CD14-positive monocyte (primary cell): ENCODE measurements around the gene C1QTNF6. TPM values are rescaled to one million over a fixed set of nuclear protein-coding genes. Genes with fewer than 3 reads are reported as not detected.
"Not testable (repeated sequence)": the region's sequence is repeated elsewhere in the genome, so short reads cannot be mapped to it uniquely, and the experiment has no call there.

Experiments used
- DNase-seq, 3 donors: peaks; one replicate each; pipeline ENCODE4 v3.0.0-alpha.2; 2011 to 2022
- H2AFZ ChIP-seq: 2 replicates; pipeline ENCODE4 v1.6.0; 2012; ENCODE audit warnings: mild to moderate bottlenecking, low read depth, low read length, inconsistent platforms; ENCODE audit not compliant: insufficient read depth, poor library complexity, severe bottlenecking
- H3K27ac ChIP-seq, 2 donors: 1 replicate in 1 of 2; 2 replicates in 1 of 2; pipeline ENCODE4 v1.5.1; 2012 to 2013; ENCODE audit warnings: low read length in 2 of 2, control low read depth in 1 of 2, inconsistent platforms in 1 of 2, low read depth in 1 of 2, mild to moderate bottlenecking in 1 of 2
- H3K27me3 ChIP-seq, 2 donors: one replicate each; pipeline versions ENCODE4 v1.6.0 to v1.6.1; 2011 to 2013; ENCODE audit warnings: low read length in 2 of 2; ENCODE audit not compliant: control insufficient read depth in 2 of 2, insufficient read depth in 2 of 2
- H3K36me3 ChIP-seq, 2 donors: replicated peaks in 1 of 2; 1 replicate in 1 of 2; 2 replicates in 1 of 2; pipeline versions ENCODE4 v1.5.1 to v1.6.1; 2012 to 2013; ENCODE audit warnings: low read length in 2 of 2, control low read depth in 1 of 2, inconsistent platforms in 1 of 2, mild to moderate bottlenecking in 1 of 2; ENCODE audit not compliant: insufficient read depth in 2 of 2, control insufficient read depth in 1 of 2
- H3K4me1 ChIP-seq, 2 donors: 1 replicate in 1 of 2; 2 replicates in 1 of 2; pipeline versions ENCODE4 v1.5.1 to v1.6.1; 2012 to 2013; ENCODE audit warnings: low read length in 2 of 2, control low read depth in 1 of 2, inconsistent platforms in 1 of 2, mild to moderate bottlenecking in 1 of 2, moderate library complexity in 1 of 2; ENCODE audit not compliant: insufficient read depth in 2 of 2, control insufficient read depth in 1 of 2
- H3K4me2 ChIP-seq: replicated peaks from 2 replicates; pipeline ENCODE3; 2012; ENCODE audit warnings: low read length, moderate library complexity, mild to moderate bottlenecking; ENCODE audit not compliant: poor library complexity, severe bottlenecking; ENCODE audit errors: extremely low read depth
- H3K4me3 ChIP-seq, 3 experiments: fragments of 200-600 bp in 1 of 3; sonication (generic) in 1 of 3; replicated peaks in 1 of 3; 1 replicate in 2 of 3; 2 replicates in 1 of 3; pipeline ENCODE4 v1.5.1; 2011 to 2013; ENCODE audit warnings: low read length in 3 of 3, mild to moderate bottlenecking in 3 of 3, control low read depth in 2 of 3, low read depth in 2 of 3, inconsistent platforms in 1 of 3, moderate library complexity in 1 of 3
- H3K79me2 ChIP-seq: 2 replicates; pipeline ENCODE4 v1.6.0; 2012; ENCODE audit warnings: mild to moderate bottlenecking, control low read depth, inconsistent platforms, low read length, moderate library complexity; ENCODE audit not compliant: insufficient read depth
- H3K9ac ChIP-seq: 2 replicates; pipeline ENCODE4 v1.6.0; 2017; ENCODE audit warnings: low read length, mild to moderate bottlenecking; ENCODE audit not compliant: insufficient read depth, poor library complexity, severe bottlenecking
- H3K9me3 ChIP-seq, 2 donors: replicated peaks in 1 of 2; 1 replicate in 1 of 2; 2 replicates in 1 of 2; pipeline versions ENCODE4 v1.5.1 to v1.6.1; 2012 to 2013; ENCODE audit warnings: low read length in 2 of 2, control low read depth in 1 of 2; ENCODE audit not compliant: control insufficient read depth in 1 of 2, insufficient read depth in 1 of 2
- H4K20me1 ChIP-seq: 2 replicates; pipeline ENCODE4 v1.6.0; 2012; ENCODE audit warnings: mild to moderate bottlenecking, low read length, control low read depth, moderate library complexity; ENCODE audit not compliant: insufficient read depth
- H3K27ac Mint-ChIP-seq, 7 donors: one replicate each; pipeline ENCODE4 v1.8.0; 2020; ENCODE audit warnings: mild to moderate bottlenecking in 7 of 7, mixed read lengths in 7 of 7, moderate library complexity in 6 of 7, inconsistent platforms in 2 of 7
- H3K27me3 Mint-ChIP-seq, 3 donors: one replicate each; pipeline ENCODE4 v1.8.0; 2021 to 2022; ENCODE audit warnings: low read depth in 3 of 3, mild to moderate bottlenecking in 3 of 3, mixed read lengths in 3 of 3, moderate library complexity in 3 of 3, inconsistent platforms in 1 of 3
- H3K36me3 Mint-ChIP-seq, 2 donors: one replicate each; pipeline ENCODE4 v1.8.0; 2020; ENCODE audit warnings: mixed read lengths in 2 of 2, inconsistent platforms in 1 of 2, mild to moderate bottlenecking in 1 of 2
- H3K4me1 Mint-ChIP-seq: one replicate; pipeline ENCODE4 v1.8.0; 2020; ENCODE audit warnings: mild to moderate bottlenecking, mixed read lengths
- H3K4me3 Mint-ChIP-seq, 2 donors: one replicate each; pipeline ENCODE4 v1.8.0; 2020; ENCODE audit warnings: mild to moderate bottlenecking in 2 of 2, mixed read lengths in 2 of 2, moderate library complexity in 1 of 2
- H3K9me3 Mint-ChIP-seq, 7 donors: one replicate each; pipeline ENCODE4 v1.8.0; 2020 to 2022; ENCODE audit warnings: mixed read lengths in 7 of 7, mild to moderate bottlenecking in 6 of 7, moderate library complexity in 6 of 7, inconsistent platforms in 2 of 7
- WGBS: methylation state at CpG from one replicate; pipeline ENCODE4 v1.1.5; 2013; ENCODE audit warnings: missing lambda C conversion rate; ENCODE audit not compliant: insufficient coverage; 5-methylcytosine and 5-hydroxymethylcytosine counted together
- intact Hi-C, 2 donors: fragments of 100-400 bp; cut with micrococcal nuclease; formaldehyde crosslinking; loops; one replicate each; pipeline versions ENCODE4 v1.15.0 to v1.15.1; 2023
- polyA plus RNA-seq, 3 donors: library from polyadenylated mRNA; depleted of rRNA in 1 of 3; unstranded in 2 of 3; stranded (reverse) in 1 of 3; fragments of 300-500 nt in 2 of 3; fragments of >200 nt in 1 of 3; fragmentation: Illumina TruSeq in 2 of 3; gene quantifications; 1 replicate in 2 of 3; 2 replicates in 1 of 3; pipeline ENCODE4 v1.2.3, GENCODE V29; 2012 to 2021
- TF ChIP-seq, protein P1 (sequence below): fragments of 200-600 bp; IDR thresholded peaks from one replicate; pipeline ENCODE4 v1.8.0; 2022; ENCODE audit warnings: antibody characterized with exemption, mild to moderate bottlenecking

The C1QTNF6 gene
- polyA plus RNA-seq, 3 donors: 0.14 to 2.3 (median 0.24) TPM

DNA sequence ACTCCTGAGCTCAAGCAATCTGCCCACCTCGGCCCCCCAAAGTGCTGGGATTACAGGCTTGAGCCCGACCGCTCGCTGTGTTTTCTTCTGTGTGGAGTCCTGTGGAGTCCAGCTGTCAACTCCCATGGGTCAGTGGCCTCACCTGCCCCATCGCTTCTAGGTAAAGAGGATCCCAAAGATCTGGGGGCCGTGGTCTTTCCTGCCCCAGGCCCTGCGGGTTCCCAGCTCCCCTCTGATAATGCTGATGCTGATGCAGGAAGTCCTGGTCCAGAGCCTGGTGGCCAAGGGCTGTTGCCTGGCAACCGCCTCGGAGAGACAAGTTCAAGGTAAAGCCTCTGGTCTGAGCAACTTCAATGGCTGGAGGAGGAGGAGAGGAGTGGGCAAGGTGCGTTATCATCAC lies 14.7 kb upstream of the C1QTNF6 start:
- WGBS: 100% methylated on average over 4 of the region's 10 CpGs
- Histone ChIP-seq H3K9me3 (no peaks in the 10 kb centered on the region), H2AFZ (no peak overlapping the region), H3K4me3 (no peak overlapping the region), H4K20me1 (peaks cover 5% of the 10 kb centered on the region), H3K27ac (no peak overlapping the region), H3K36me3 (no peaks in the 10 kb centered on the region), H3K79me2 (no peaks in the 10 kb centered on the region), H3K4me1 (peaks cover 19 to 29% of the 10 kb centered on the region in 2 donors), H3K27me3 (no peaks in the 10 kb centered on the region), H3K4me2 (no peak overlapping the region), H3K9ac (no peak overlapping the region)
- Mint-ChIP-seq H3K36me3 (no peaks in the 10 kb centered on the region), H3K4me3 (no peak overlapping the region), H3K4me1 (peaks cover 16% of the 10 kb centered on the region), H3K9me3 (peaks cover 0 to 3% (median 0%) of the 10 kb centered on the region in 7 donors), H3K27ac (no peak overlapping the region), H3K27me3 (peaks cover 1 to 3% (median 2%) of the 10 kb centered on the region in 3 donors)
- TF ChIP-seq, protein P1, sequence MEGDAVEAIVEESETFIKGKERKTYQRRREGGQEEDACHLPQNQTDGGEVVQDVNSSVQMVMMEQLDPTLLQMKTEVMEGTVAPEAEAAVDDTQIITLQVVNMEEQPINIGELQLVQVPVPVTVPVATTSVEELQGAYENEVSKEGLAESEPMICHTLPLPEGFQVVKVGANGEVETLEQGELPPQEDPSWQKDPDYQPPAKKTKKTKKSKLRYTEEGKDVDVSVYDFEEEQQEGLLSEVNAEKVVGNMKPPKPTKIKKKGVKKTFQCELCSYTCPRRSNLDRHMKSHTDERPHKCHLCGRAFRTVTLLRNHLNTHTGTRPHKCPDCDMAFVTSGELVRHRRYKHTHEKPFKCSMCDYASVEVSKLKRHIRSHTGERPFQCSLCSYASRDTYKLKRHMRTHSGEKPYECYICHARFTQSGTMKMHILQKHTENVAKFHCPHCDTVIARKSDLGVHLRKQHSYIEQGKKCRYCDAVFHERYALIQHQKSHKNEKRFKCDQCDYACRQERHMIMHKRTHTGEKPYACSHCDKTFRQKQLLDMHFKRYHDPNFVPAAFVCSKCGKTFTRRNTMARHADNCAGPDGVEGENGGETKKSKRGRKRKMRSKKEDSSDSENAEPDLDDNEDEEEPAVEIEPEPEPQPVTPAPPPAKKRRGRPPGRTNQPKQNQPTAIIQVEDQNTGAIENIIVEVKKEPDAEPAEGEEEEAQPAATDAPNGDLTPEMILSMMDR: no peak
- intact Hi-C loops: no loop called here
- no peak for DNase-seq

DNA sequence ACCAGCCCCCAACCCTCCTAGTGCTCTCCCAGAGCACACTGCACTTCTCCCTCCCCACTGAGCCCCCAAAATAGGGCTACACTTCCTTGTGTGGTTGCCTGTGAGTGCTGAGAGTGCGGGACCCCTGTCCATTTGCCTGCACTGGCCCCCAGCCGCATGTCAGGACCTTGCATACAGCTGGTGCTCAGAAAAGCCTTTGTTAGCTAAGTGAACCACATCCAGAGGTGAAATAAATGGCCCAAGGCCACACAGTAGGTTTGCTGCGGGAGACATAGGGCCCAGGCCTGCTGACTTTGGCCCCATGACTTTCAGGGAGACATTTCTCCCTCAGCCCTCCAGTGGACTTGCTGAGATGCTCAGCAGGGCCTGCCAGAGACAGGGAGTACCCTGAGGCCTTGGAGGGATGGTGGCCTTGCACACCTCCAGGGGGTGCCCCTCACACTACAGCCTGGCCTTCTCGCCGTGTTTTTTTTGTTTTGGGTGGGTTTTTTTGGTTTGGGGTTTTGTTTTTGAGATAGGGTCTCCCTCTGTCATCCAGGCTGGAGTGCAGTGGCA lies 14.0 kb upstream of the C1QTNF6 start:
- H3K9ac ChIP-seq: no peak overlapping the region
- TF ChIP-seq, protein P1: no peak
- no peak overlapping the region for H2AFZ ChIP-seq
- peaks cover 6% of the 10 kb centered on the region for H4K20me1 ChIP-seq
- no peak overlapping the region for H3K4me2 ChIP-seq
- H3K27ac ChIP-seq: no peak overlapping the region
- H3K4me3 Mint-ChIP-seq: no peak overlapping the region
- H3K4me1 ChIP-seq: peaks cover 19 to 29% of the 10 kb centered on the region in 2 donors
- peaks cover 16% of the 10 kb centered on the region for H3K4me1 Mint-ChIP-seq
- H3K4me3 ChIP-seq: no peak overlapping the region
- no peak for DNase-seq
- H3K36me3 Mint-ChIP-seq: no peaks in the 10 kb centered on the region
- H3K27me3 Mint-ChIP-seq: peaks cover 0 to 3% (median 1%) of the 10 kb centered on the region in 3 donors
- peaks cover 0 to 3% (median 0%) of the 10 kb centered on the region in 7 donors for H3K9me3 Mint-ChIP-seq
- no peaks in the 10 kb centered on the region for H3K79me2 ChIP-seq
- WGBS: 100% methylated on average over 2 of the region's 5 CpGs
- H3K9me3 ChIP-seq: no peaks in the 10 kb centered on the region
- H3K27me3 ChIP-seq: no peaks in the 10 kb centered on the region
- no peak overlapping the region for H3K27ac Mint-ChIP-seq
- intact Hi-C loops: no loop called here
- no peaks in the 10 kb centered on the region for H3K36me3 ChIP-seq

DNA sequence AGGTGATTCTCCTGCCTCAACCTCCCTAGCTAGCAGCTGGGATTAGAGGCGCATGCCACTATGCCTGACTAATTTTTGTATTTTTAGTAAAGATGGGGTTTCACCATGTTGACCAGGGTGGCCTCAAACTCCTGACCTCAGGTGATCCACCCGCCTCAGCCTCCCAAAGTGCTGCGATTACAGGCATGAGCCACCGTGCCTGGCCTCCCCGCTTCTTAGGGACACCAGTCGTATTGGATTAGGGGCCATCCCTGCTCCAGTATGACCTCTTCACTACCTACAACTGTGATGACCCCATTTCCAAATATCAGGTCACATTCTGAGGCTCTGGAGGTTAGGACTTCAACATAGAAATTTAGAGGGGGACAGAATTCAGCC lies 13.4 kb upstream of the C1QTNF6 start:
- H3K4me3 Mint-ChIP-seq, H3K27ac Mint-ChIP-seq, H3K36me3 Mint-ChIP-seq, H3K27me3 ChIP-seq, H4K20me1 ChIP-seq, H3K4me2 ChIP-seq, H3K27me3 Mint-ChIP-seq, H3K4me3 ChIP-seq, intact Hi-C loops, H3K9ac ChIP-seq, H3K27ac ChIP-seq, H3K9me3 Mint-ChIP-seq, H3K9me3 ChIP-seq, H3K79me2 ChIP-seq, H2AFZ ChIP-seq, H3K36me3 ChIP-seq, DNase-seq: not testable (repeated sequence)
- peaks cover 16% of the 10 kb centered on the region for H3K4me1 Mint-ChIP-seq
- peaks cover 19 to 29% of the 10 kb centered on the region in 2 donors for H3K4me1 ChIP-seq
- 90% methylated on average over 2 of the region's 6 CpGs for WGBS
